GM23248 (cell line): ENCODE results near the gene TMEM255B.
"Not testable (repeated sequence)": the region's sequence is repeated elsewhere in the genome, so short reads cannot be mapped to it uniquely, and the experiment has no call there.

Source experiments
- EZH2 ChIP-seq: fragments of 200-600 bp; sonication (generic); IDR thresholded peaks from 2 replicates; pipeline ENCODE4 v1.6.1; 2018; ENCODE audit warnings: antibody characterized with exemption, mild to moderate bottlenecking; ENCODE audit not compliant: insufficient read depth, poor library complexity, severe bottlenecking
- EZH2phosphoT487 ChIP-seq: fragments of 200-600 bp; sonication (generic); IDR thresholded peaks from 2 replicates; pipeline ENCODE4 v1.6.1; 2018; ENCODE audit warnings: antibody characterized with exemption, moderate library complexity, mild to moderate bottlenecking, low read depth; ENCODE audit not compliant: insufficient read depth

DNA sequence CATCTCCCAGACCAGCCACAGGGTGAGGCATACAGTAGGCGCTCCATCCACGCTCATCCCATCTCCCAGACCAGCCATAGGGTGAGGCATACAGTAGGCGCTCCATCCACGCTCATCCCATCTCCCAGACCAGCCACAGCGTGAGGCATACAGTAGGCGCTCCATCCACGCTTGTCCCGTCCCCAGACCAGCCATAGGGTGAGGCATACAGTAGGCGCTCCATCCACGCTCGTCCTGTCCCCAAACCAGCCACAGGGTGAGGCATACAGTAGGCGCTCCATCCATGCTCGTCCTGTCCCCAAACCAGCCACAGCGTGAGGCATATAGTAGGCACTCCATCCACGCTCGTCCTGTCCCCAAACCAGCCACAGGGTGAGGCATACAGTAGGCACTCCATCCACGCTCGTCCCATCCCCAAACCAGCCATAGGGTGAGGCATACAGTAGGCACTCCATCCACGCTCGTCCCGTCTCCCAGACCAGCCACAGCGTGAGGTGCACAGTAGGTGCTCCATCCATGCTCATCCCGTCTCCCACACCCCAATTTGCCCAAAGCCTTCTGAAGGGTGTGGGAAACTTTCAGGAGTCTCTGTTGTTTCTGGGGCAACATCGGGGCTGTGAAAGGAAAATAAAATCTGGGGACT, 13.4 kb upstream of the TMEM255B start:
- TF ChIP-seq EZH2phosphoT487, EZH2: not testable (repeated sequence)
